Measurements from ENCODE around the gene PDE6B. TPM values are rescaled to one million over a fixed set of nuclear protein-coding genes. Genes with fewer than 3 reads are reported as not detected.

PDE6B gene
- polyA plus RNA-seq, 2 of the 4 experiments (the other 2 are of a cell fraction), result not detected

GRCh38 chr4:601612-602558, 23.5 kb upstream of the PDE6B start:
- no peaks in the 10 kb centered on the region for H3K4me1 ChIP-seq
- DNase-seq (ENCODE audit: low read depth in 1 of 2, low spot score in 1 of 2) (no peak), FAIRE-seq (no peak), ATAC-seq (no peak)
- POLR2A ChIA-PET, result no interaction called here
- 33% methylated on average over 19 of the region's 24 CpGs for WGBS (ENCODE audit: missing lambda C conversion rate)
- no peaks in the 10 kb centered on the region for H3K9me3 ChIP-seq
- no peak for TF ChIP-seq SREBF2 (IDR thresholded peaks at IDR 0.05)
- no peak for TF ChIP-seq TFCP2L1 (CRISPR knock-in tag; IDR thresholded peaks at IDR 0.05)
- no peak overlapping the region for H3K27ac ChIP-seq
- H3K4me2 ChIP-seq, result no peak overlapping the region
- CTCF ChIA-PET, result no interaction called here
- H3K4me3 ChIP-seq, result no peak overlapping the region

- 11% methylated on average over 1 of the region's 8 CpGs for WGBS (ENCODE audit: missing lambda C conversion rate)
- DNase-seq (ENCODE audit: low read depth in 1 of 2, low spot score in 1 of 2), result peak in 1 of 2 experiments; percentile 14
- H3K4me2 ChIP-seq, result no peak overlapping the region
- CTCF ChIA-PET, result no interaction called here
- ATAC-seq, result peak in 1 of 2 experiments; percentile 64; a peak in 3 of 6 replicates
- no peak overlapping the region for H3K27ac ChIP-seq
- POLR2A ChIA-PET, result no interaction called here
- no peak overlapping the region for H3K4me3 ChIP-seq
- H3K4me1 ChIP-seq, result no peaks in the 10 kb centered on the region
- no peaks in the 10 kb centered on the region for H3K9me3 ChIP-seq
- no peak for FAIRE-seq
- TF ChIP-seq RAD21 (conservative IDR thresholded peaks at IDR 0.05 in 1 of 2, IDR thresholded peaks at IDR 0.05 in 1 of 2) (peak in 1 of 2 experiments; percentile 30; a peak in 1 of 5 replicates), GATA3 (IDR thresholded peaks at IDR 0.05; ENCODE audit: borderline replicate concordance) (no peak)
These were observed 22.8 kb upstream of the PDE6B start for GRCh38 chr4:602559-602942.

DNA sequence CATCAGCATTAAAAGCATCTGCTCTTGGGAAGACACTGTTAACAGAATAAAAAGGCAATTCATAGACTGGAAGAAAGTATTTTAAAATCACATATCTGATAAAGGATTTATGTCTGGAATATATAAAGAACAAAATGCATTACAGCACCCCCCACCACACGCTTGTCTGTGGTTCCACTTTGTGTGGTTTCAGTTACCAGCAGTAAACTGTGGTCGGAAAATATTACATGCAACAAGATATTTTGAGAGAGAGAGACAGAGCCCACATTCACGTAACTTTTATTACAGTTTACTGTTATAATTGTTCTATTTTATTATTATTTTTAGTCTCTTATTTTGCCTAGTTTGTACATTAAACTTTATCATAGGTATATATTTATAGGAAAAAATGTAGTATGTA, 21.2 kb upstream of the PDE6B start:
- no peak for ATAC-seq
- TF ChIP-seq ZSCAN20 (CRISPR knock-in tag; IDR thresholded peaks at IDR 0.05), result no peak
- TF ChIP-seq MAFK (IDR thresholded peaks at IDR 0.05; ENCODE audit: partially characterized antibody), result no peak
- TF ChIP-seq RNF2 (IDR thresholded peaks at IDR 0.05; ENCODE audit: borderline replicate concordance, low read depth), result no peak
- TF ChIP-seq BHLHE40 (IDR thresholded peaks at IDR 0.05; ENCODE audit: low read depth, low read length), result no peak
- no peak for TF ChIP-seq CBX2 (IDR thresholded peaks at IDR 0.05; ENCODE audit: borderline replicate concordance, low read depth)
- TF ChIP-seq, protein P1, sequence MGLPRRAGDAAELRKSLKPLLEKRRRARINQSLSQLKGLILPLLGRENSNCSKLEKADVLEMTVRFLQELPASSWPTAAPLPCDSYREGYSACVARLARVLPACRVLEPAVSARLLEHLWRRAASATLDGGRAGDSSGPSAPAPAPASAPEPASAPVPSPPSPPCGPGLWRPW (IDR thresholded peaks at IDR 0.05), result no peak
- no peak for TF ChIP-seq NPAS2 (CRISPR knock-in tag; IDR thresholded peaks at IDR 0.05; ENCODE audit: borderline replicate concordance)
- no peak for TF ChIP-seq E2F6 (IDR thresholded peaks at IDR 0.05; ENCODE audit: borderline replicate concordance, low read depth)
- no peak for TF ChIP-seq CHD4 (IDR thresholded peaks at IDR 0.05; ENCODE audit: borderline replicate concordance)
- no peak for TF ChIP-seq ZFP36 (IDR thresholded peaks at IDR 0.05; ENCODE audit: borderline replicate concordance, partially characterized antibody)
- TF ChIP-seq RCOR1 (IDR thresholded peaks at IDR 0.05; ENCODE audit: low read depth, low read length), result no peak
- TF ChIP-seq SMC3 (IDR thresholded peaks at IDR 0.05), result no peak
- Histone ChIP-seq H3K4me2 (no peak overlapping the region), H3K4me1 (no peaks in the 10 kb centered on the region), H3K27ac (no peak overlapping the region), H3K9me3 (no peaks in the 10 kb centered on the region), H3K4me3 (no peak overlapping the region)
- 23% methylated on average over 3 of the region's 3 CpGs for WGBS (ENCODE audit: missing lambda C conversion rate)
- no peak for DNase-seq (ENCODE audit: low read depth in 1 of 2, low spot score in 1 of 2)
- CTCF ChIA-PET, result interaction anchor here (1.2 kb wide), 1 partner anchor 20 kb away, joined by 3 read pairs; no protein-coding TSS in a partner anchor
- POLR2A ChIA-PET, result no interaction called here
- FAIRE-seq, result no peak

DNA sequence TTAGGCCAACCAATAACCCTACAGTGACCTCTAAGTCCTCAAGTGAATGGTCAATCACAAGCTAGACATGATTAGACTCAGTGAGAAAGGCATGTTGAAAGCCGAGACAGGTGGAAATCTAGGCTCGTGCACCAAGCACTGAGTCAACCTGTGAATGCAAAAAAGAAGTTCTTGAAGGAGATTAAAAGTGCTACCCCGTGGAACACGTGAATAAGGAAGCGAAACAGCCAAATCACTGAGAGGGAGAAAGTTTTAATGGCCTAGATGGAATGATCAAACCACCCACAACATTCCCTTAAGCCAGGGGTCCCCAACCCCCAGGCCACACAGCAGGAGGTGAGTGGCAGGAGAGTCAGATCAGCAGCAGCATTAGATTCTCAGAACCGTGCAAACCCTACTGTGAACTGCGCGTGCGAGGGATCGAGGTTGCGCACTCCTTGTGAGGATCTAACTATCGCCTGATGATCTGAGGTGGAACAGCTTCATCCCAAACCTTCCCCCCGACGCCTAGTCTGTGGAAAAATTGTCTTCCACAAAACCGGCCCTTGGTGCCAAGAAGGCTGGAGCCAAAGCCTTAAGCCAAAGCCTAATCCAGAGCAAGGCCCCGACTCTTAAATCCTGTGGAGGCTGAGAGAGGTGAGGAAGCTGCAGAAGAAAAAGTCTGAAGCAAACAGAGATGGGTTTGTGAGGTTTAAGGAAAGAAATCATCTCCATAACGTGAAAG, 19.5 kb upstream of the PDE6B start:
- no peak for TF ChIP-seq SMC3 (IDR thresholded peaks at IDR 0.05)
- no peak overlapping the region for H3K27ac ChIP-seq
- 37% methylated on average over 17 of the region's 17 CpGs for WGBS (ENCODE audit: missing lambda C conversion rate)
- H3K4me3 ChIP-seq, result no peak overlapping the region
- ChIA-PET POLR2A (no interaction called here), CTCF (no interaction called here)
- FAIRE-seq, result no peak
- no peak for DNase-seq (ENCODE audit: low read depth in 1 of 2, low spot score in 1 of 2)
- H3K4me2 ChIP-seq, result no peak overlapping the region
- H3K9me3 ChIP-seq, result no peaks in the 10 kb centered on the region; the same call in 2 of the 3 replicates
- H3K4me1 ChIP-seq, result no peaks in the 10 kb centered on the region
- ATAC-seq, result no peak
